Activated CD4-positive, CD25-positive, alpha-beta regulatory T cell treated with anti-CD3 and anti-CD28 coated beads, Interleukin-2, amount 50 U/mL, for 72 hours (primary cell): ENCODE data around the gene ISCA1.
"Not testable (repeated sequence)": the region's sequence is repeated elsewhere in the genome, so short reads cannot be mapped to it uniquely, and the experiment has no call there.

Source experiments
- DNase-seq: peaks from one replicate; pipeline ENCODE4 v3.0.0; 2021

ISCA1 gene

DNA sequence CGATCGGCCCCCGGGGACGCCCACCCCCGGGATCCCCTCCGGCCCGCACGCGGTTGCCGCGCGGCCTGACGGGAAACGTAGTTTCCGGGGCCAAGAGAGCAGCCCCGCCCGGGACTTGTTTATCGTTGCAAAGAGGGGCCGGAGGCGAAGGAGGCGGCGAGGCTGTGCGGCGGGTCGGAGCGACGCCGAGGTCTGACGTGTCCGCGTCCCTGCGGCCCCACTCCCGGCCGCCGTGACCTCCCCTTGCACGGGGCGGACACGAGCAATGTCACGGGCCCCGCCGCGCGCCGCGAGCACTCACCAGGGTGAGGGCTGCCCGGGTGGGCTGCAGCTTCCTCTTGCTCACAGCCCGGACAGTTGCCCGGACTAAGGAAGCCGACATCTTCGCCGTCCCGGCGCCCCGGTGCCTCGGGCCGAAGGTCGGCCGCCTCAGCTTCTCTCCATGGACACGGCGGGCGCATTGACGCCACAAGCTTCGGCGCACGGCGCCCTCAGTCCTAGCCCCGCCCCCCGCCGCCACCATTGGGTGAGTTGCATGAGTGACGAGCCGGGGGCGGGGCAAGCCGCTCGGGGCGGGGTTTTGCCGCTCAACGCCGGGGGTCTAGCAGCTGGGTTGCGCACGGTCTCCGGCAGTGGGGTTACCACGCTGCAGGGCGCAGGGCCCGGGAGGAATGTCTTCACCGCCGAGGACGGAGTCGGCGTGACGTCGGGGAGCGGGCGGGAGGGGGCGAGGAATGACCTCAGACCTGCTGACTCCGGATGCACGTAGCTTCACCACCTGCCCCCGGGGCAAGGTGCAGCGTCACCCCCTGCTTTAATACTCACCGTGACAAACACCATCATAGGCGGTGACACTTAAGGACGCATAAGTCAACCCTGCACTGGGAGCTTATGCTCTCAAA, at the start of gene ISCA1:
ISCA1 (minus strand) TSS at position 462 of the 902 bp plus-strand sequence; CDS start at position 382, 80 bp downstream.
- peak; percentile 97 for DNase-seq

DNA sequence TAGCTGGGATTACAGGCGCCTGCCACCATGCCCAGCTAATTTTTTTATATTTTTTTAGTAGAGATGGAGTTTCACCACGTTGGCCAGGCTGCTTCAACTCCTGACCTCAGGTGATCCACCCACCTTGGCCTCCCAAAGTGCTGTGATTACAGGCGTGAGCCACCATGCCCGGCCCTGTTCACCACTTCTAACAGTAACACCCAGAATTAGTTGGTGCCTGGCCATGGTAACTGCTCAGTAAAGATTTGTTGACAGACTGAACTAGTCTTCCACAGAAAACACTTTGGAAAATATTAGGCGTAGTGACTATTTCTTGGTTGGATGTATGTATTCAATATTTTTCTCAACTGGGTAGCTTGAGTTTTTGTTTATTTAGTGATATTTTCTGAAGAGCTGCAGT, 47.8 kb upstream of the ISCA1 start:
- DNase-seq, result no peak

- DNase-seq, result no peak
These were observed 47.3 kb upstream of the ISCA1 start for GRCh38 chr9:86329649-86330048.

DNA sequence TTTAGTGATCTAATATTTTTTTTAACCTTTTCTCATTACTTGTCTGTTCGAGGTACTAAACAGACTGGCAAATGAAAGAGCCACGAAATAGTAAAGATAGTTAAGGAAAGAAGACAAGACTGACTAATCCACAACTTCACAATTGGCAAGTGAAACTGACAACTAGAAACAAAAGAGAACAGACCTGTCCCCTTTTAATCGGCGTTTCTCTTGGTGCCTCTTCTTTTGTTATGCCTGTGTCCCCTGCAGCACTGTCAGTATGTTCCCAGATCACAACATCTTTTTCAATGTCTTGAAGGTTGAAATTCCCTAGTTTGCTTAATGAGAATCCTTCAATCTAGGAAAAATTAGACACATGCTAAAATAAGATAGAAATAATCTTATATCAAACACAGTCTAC, 45.8 kb upstream of the ISCA1 start:
- no peak for DNase-seq

GRCh38 chr9:86326536-86326935, 44.2 kb upstream of the ISCA1 start:
- DNase-seq, result no peak

DNA sequence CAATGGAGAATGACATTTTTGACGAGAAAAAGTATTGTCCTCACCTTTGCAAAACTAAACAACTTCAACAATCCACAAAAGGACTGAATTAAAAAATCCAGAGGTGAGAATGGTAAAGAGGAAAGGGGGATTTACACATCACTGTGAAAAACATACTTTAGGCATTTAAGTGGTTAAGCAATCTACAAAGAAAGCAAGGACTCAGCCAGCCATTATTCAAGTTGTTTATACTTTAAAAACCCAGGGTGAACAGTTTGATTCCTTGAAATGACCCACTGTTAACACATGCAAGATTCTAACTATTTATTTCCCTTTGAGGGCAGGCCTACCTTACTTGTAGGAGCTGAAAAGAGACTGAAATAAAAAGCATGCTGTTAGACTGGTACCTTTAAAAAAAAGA, 42.6 kb upstream of the ISCA1 start:
- DNase-seq, result no peak

DNA sequence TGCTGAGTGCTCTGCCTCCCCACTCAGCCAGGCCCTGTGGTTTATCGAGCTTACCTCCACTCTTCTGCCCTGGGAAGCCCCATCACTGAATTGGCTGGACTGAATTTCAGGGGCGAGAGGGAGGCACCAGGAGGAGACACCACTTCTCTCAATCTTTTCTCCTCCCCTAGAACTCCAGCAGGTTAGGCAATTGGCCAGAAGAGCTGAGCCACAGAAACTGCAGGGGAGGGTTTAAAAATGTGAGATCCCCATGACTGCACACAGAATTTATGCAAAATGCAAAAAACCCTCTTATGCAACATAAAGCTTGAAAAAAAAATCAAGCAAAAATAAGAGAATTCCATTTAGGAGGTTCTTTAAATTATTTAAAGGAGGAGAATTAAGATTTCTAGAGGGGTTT, 42.0 kb upstream of the ISCA1 start:
- DNase-seq, result no peak

DNA sequence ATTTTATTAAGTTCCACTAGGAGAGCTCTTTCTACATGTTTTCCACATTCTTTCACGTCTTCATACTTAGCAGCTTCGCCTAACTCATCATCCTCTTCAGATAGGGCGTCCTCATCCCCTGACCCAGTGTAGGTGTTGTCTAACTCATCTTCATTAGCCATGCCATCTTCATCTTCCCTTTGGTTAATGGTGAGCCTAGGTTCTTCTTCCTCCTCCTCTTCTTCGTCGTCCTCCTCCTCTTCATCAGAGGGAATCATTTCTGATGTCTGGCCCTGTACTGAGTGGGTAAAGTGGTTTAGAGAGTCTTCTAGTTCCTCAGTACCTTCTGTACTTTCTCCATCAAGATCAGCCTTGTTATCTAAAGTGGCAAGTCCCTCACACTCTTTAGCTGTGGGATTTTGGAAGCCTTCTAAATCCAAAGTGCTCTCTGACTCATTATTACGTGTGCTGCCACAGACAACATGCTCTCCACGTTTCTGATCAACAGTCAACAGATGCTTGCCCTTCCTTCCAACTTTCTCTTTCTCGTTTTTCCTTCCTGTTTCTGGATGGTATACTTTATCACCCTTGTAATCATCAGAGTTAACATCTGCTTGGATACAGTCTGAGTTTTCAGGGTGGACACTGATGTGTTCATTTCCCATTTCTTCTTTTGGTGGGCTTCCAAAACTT, 40.8 kb upstream of the ISCA1 start:
- DNase-seq, result no peak

- no peak for DNase-seq
These were observed 39.0 kb upstream of the ISCA1 start for GRCh38 chr9:86321373-86321772.

DNA sequence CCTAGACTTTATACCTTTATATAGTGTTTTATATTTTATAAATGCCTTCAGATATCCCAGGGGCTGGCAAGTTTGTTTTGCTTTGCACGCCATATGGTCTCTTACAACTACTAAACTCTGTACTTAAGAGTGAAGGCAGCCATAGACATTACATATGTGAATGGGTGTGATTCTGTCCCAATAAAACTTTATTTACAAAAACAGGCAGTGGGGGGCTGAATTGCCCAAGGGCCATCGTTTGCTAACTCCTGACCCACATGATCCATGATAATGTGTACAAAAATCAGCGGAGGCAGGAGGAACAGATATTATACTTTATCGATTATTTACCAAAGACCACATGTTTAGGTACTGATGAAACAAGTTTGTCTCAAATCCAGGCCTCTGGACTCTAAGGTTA, 35.8 kb upstream of the ISCA1 start:
- DNase-seq, result no peak

DNA sequence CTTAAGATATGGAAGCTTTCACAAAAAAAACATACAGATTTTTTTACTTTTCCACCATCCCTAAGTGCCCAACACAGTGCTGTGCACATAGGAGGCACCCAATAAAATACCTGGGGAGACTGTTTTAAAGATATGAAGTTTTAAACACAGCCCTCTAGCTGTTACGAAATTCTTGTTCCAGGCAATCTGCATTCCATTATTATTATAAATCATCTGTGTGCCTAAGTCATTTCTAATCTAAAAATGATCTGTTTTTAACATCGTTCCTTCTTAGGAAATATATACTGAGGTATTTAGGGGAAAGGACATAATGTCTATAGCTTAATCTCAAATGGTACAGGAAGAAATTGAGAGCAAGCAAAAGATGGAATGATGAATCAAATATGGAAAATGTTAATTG, 32.7 kb upstream of the ISCA1 start:
- no peak for DNase-seq

- not testable (repeated sequence) for DNase-seq
These were observed 30.6 kb upstream of the ISCA1 start for GRCh38 chr9:86312959-86313358.

GRCh38 chr9:86308687-86309086, 26.3 kb upstream of the ISCA1 start:
- no peak for DNase-seq

DNA sequence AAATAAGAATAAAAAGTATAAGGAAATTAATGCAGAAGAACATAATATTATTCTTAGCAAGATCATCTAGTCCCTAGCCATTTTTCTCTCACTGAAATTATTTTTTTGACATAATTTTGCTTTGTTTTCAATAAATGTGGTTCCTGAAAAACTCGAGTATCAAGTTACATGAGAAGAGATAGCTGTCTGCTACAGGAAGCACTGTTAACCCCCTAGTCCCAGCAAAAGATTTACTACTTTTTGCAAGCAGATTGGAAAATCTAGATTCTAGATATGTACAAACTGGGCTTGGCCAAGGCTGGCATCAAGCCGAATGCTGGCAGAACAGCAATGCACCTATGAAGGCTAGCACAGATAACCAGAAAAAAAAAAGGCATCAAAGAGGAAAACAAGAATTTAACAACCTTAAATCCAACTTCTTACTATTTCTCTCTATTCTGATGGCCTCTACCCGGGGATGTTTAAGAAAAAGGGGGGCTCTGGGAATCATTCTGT, 21.9 kb upstream of the ISCA1 start:
- no peak for DNase-seq

- no peak for DNase-seq
These were observed 21.1 kb upstream of the ISCA1 start for GRCh38 chr9:86303316-86303975.

GRCh38 chr9:86301686-86302085, 19.3 kb upstream of the ISCA1 start:
- DNase-seq, result no peak

DNA sequence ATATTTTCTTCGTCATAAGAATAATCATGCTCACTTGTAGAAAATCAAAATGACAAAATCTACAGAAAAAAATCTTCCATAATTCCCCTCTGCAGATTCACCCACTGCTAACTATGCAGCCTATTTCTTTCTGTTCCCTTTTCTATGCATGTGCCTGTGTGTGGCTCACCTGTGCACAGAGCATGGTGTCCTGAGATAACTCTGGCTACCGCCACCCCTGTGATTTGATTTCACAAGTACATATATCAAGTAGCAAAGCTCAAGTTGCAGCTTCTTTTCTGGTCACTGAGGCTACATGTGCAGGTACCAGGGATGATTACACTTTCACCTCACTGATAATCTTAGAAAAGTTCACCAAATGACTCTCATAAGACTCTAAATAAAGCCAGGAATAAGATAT, 18.4 kb upstream of the ISCA1 start:
- no peak for DNase-seq

DNA sequence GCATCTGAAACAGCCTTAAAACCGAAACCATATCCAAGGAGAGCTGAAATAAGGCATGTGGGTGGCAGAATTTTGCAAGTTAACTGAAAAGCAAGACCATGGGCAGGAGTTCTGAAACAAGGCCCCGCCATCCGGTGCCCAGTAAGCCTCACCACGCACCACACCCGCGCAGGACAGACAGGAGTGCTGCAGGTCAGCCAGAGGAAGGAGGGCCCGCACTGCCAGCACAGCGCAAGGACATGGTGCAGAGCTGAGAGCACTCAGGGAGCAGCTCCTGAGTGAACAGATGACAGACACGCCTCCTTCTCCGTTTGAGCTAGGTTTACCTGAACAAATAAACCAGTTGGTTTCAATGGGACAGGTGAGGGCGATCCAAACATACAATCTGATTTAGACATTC, 16.5 kb upstream of the ISCA1 start:
- DNase-seq, result no peak

- DNase-seq, result not testable (repeated sequence)
These were observed 8.0 kb upstream of the ISCA1 start for GRCh38 chr9:86290341-86290740.

DNA sequence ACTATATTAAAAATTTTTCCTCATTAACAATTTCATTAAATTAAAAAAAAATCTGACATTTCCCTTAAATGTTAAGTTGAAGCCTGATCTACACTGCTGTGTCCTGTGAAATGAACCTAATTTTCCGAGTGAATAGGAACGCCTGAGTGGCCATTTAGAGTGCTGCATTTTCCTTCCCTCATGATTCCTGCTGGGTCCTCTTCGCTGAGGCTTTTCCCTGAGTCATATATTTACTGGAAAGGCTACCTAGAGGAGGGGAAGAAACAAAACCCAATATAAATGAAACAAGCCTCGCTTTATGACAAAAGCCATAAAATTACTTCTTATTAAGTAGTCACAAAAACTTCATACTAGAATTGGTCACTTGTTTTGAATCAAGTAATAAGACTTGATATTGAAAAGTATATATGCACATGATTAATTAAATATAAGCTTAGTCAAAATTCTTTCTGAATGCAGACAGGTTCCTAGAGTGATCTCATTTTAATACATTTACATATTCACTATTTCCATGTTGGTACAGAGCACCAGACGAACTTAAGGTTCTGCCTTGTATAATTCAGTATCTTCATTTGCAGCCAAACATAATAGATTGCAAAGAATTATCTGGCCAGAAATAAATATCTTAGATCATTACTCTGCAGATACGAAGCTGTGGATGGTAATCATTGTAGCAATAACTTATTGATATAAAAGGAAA, 6.3 kb upstream of the ISCA1 start:
- DNase-seq, result no peak

DNA sequence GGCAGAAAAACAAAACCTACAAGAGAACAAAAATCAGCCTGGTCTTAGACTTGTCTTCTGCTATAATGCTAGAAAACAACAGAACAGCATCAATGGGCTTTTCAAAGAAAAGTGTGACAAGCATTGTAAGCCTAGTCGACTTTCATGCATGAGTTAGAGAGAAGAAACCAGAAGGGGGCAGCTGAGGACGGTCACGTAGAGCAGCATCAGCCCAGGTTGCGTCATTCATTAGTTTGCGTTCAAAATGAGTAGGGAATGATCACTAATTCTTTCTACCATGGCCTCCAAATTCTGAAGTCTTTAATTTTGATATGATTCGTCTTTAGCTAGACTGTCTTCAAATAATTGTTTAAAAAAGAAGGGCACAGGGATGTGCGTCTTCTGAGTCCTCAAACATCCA, 4.7 kb upstream of the ISCA1 start:
- no peak for DNase-seq

DNA sequence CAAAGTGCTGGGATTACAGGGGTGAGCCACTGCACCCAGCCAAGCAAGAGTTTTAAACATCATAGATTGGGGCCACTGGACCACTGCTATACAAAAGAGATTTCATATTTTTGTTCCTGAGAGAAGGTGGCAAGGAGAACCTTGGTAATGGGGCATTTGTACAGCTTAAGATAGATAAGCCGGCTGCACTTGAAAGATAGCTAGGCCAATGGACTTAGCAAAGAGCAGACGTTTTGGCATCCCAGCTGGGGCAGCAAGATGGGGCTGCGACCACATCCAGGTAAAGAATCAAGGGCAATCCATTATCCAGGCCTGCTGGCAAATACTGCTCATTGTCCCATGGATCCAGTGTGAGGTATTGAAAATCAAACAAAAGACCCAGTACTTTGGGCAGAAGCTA, 3.9 kb upstream of the ISCA1 start:
- DNase-seq, result no peak

DNA sequence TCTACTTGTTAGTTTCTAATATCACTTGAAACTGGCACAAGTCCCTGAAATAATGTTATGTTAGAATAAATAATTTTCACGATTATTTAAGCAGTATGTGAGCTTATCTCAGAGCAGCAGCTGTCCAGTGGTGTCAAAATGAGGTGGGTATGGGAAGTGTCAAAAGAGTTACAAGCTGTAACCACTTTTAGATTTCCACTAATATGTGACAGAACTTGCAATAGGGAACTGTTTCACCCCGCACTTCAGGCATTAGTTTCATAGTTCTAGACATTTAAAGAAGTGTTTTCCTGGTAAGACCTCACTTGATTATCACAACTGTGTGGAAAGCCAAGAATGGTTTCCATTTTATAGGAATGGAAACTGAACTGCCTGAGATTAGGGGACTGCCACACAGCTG, 2.9 kb upstream of the ISCA1 start:
- DNase-seq, result no peak
